ENCODE measurements around the gene ADAMTS13.

ADAMTS13 gene

DNA sequence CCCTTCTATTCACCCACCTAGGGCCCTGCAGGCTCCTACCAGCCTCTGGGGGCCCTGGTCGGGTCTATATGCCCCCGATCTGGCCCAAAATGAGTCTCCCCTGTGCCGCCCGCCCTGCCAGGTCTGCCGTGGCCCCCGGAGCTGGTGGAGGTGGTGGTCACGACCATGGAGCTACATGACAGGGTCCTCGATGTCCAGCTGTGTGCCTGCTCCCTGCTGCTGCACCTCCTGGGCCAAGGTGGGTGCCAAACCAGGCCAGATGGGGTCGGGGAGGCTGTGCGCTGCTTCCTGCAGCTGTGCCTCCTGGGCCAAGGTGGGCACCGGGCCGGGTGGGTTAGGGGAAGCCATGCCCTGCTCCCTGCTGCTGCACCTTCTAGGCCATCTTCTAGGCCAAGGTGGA, 21.9 kb upstream of the ADAMTS13 start:
- Histone ChIP-seq H3K4me1 (no peaks in the 10 kb centered on the region), H3K27ac (no peak overlapping the region), H3K27me3 (ENCODE audit: control insufficient read depth, insufficient read depth, low read length) (no peaks in the 10 kb centered on the region), H2AFZ (no peak overlapping the region), H3K9ac (no peak overlapping the region), H3K9me3 (ENCODE audit: control insufficient read depth, low read length) (no peaks in the 10 kb centered on the region), H3K4me2 (ENCODE audit: low read length) (no peak overlapping the region), H3K36me3 (ENCODE audit: control insufficient read depth, insufficient read depth, low read length) (no peaks in the 10 kb centered on the region), H3K4me3 (ENCODE audit: low read depth, low read length) (no peak overlapping the region), H3K79me2 (no peaks in the 10 kb centered on the region)
- TF ChIP-seq, protein P1, sequence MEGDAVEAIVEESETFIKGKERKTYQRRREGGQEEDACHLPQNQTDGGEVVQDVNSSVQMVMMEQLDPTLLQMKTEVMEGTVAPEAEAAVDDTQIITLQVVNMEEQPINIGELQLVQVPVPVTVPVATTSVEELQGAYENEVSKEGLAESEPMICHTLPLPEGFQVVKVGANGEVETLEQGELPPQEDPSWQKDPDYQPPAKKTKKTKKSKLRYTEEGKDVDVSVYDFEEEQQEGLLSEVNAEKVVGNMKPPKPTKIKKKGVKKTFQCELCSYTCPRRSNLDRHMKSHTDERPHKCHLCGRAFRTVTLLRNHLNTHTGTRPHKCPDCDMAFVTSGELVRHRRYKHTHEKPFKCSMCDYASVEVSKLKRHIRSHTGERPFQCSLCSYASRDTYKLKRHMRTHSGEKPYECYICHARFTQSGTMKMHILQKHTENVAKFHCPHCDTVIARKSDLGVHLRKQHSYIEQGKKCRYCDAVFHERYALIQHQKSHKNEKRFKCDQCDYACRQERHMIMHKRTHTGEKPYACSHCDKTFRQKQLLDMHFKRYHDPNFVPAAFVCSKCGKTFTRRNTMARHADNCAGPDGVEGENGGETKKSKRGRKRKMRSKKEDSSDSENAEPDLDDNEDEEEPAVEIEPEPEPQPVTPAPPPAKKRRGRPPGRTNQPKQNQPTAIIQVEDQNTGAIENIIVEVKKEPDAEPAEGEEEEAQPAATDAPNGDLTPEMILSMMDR (IDR thresholded peaks at IDR 0.05), result no peak

DNA sequence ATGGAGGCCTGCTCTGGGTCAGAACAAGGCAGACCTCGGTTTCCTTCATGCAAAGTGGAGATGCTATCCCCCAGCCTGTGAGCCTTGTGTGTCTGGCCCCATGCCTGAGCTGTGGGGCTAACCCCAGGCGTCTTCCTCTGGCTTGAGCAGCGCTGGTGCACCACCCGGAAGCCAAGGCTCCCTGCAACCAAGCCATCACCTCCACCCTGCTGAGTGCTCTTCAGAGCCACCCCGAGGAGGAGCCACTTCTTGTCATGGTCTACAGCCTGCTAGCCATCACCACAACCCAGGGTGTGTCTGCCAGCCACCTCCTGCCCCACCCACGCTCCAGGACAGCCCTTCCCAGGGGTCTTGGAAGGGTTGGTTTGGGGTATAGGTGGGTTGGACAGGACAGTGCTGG, 20.6 kb upstream of the ADAMTS13 start:
- Histone ChIP-seq H2AFZ (no peak overlapping the region), H3K79me2 (no peaks in the 10 kb centered on the region), H3K4me1 (no peaks in the 10 kb centered on the region), H3K36me3 (ENCODE audit: control insufficient read depth, insufficient read depth, low read length) (no peaks in the 10 kb centered on the region), H3K4me3 (ENCODE audit: low read depth, low read length) (no peak overlapping the region), H3K9ac (no peak overlapping the region), H3K9me3 (ENCODE audit: control insufficient read depth, low read length) (no peaks in the 10 kb centered on the region), H3K27me3 (ENCODE audit: control insufficient read depth, insufficient read depth, low read length) (no peaks in the 10 kb centered on the region), H3K4me2 (ENCODE audit: low read length) (no peak overlapping the region), H3K27ac (no peak overlapping the region)
- TF ChIP-seq, protein P1 (IDR thresholded peaks at IDR 0.05), result no peak

DNA sequence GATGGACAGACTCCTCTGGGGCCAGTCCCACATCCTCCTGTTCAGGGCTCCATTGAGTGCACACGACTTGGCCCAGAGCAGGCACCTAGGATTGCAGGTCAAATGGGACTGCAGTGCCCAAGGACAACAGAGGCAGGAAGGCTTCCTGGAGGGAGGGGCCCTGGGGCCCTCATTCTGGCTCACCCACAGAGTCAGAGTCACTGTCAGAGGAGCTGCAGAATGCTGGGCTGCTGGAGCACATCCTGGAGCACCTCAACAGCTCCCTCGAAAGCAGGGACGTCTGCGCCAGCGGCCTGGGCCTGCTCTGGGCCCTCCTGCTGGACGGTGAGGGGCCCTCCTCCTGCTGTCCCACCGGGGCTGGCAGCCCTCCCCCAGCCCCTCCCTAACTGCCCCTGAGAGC, 19.5 kb upstream of the ADAMTS13 start:
- no peaks in the 10 kb centered on the region for H3K36me3 ChIP-seq (ENCODE audit: control insufficient read depth, insufficient read depth, low read length)
- H3K4me3 ChIP-seq (ENCODE audit: low read depth, low read length), result no peak overlapping the region
- no peaks in the 10 kb centered on the region for H3K4me1 ChIP-seq
- no peak overlapping the region for H3K9ac ChIP-seq
- no peaks in the 10 kb centered on the region for H3K9me3 ChIP-seq (ENCODE audit: control insufficient read depth, low read length)
- no peak overlapping the region for H3K4me2 ChIP-seq (ENCODE audit: low read length)
- H3K27ac ChIP-seq, result no peak overlapping the region
- no peak overlapping the region for H2AFZ ChIP-seq
- TF ChIP-seq, protein P1 (IDR thresholded peaks at IDR 0.05), result no peak
- H3K27me3 ChIP-seq (ENCODE audit: control insufficient read depth, insufficient read depth, low read length), result no peaks in the 10 kb centered on the region
- H3K79me2 ChIP-seq, result no peaks in the 10 kb centered on the region

DNA sequence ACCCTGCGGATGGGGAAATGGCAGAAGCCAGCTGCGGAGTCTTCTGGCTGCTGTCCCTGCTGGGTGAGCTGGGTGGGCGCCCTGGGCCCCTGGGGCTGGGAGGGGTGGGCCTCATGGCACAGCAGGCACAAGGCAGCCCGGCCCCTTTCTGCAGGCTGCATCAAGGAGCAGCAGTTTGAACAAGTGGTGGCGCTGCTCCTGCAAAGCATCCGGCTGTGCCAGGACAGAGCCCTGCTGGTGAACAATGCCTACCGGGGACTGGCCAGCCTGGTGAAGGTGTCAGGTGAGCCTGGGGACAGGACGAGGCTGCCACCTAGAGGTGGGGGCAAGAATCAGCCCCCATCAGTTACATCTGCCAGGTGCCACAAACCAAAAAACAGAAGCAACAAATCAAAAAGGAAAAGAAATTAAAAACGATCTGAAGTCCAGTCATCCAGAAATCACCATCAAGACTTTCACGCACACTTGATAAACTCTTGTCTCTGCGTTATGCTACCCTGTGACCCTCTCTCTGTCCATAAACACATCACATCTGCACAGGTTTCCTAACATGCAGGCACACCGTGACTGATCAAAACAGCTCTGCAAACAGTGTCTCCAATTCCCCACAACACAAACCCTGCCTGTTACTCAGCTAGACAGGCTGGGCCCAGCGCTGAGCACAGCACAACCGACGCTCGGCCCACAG, 18.3 kb upstream of the ADAMTS13 start:
- Histone ChIP-seq H3K4me2 (ENCODE audit: low read length) (no peak overlapping the region), H2AFZ (no peak overlapping the region), H3K9me3 (ENCODE audit: control insufficient read depth, low read length) (no peaks in the 10 kb centered on the region), H3K27me3 (ENCODE audit: control insufficient read depth, insufficient read depth, low read length) (no peaks in the 10 kb centered on the region), H3K79me2 (no peaks in the 10 kb centered on the region), H3K4me3 (ENCODE audit: low read depth, low read length) (no peak overlapping the region), H3K27ac (no peak overlapping the region), H3K9ac (no peak overlapping the region), H3K4me1 (no peaks in the 10 kb centered on the region), H3K36me3 (ENCODE audit: control insufficient read depth, insufficient read depth, low read length) (no peaks in the 10 kb centered on the region)
- TF ChIP-seq, protein P1 (IDR thresholded peaks at IDR 0.05), result peak; percentile 50

DNA sequence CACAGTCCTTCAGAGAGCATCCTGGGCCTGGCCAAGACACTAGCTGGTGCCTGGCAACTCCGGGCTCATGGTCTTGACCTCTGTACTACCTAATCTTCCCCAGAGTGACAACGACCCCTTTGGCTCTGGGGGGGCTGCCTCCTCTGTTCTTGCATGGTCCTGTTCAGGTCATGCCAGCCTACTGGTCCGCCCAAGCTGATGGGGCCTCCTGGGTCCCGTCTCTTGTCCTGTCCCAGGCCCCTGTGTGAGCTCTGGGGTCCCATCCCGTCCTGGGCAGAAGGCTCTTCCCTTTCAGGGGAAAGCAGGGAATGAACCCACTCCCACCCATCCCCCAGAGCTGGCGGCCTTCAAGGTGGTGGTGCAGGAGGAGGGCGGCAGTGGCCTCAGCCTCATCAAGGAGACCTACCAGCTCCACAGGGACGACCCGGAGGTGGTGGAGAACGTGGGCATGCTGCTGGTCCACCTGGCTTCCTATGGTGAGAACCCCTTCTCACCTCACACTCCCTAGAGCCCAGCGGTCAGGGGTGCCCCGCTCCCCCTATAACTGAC, 17.6 kb upstream of the ADAMTS13 start:
- Histone ChIP-seq H3K4me1 (no peaks in the 10 kb centered on the region), H3K27me3 (ENCODE audit: control insufficient read depth, insufficient read depth, low read length) (no peaks in the 10 kb centered on the region), H3K36me3 (ENCODE audit: control insufficient read depth, insufficient read depth, low read length) (no peaks in the 10 kb centered on the region), H3K27ac (no peak overlapping the region), H3K9me3 (ENCODE audit: control insufficient read depth, low read length) (no peaks in the 10 kb centered on the region), H3K4me2 (ENCODE audit: low read length) (no peak overlapping the region), H3K79me2 (no peaks in the 10 kb centered on the region), H3K4me3 (ENCODE audit: low read depth, low read length) (no peak overlapping the region), H2AFZ (no peak overlapping the region), H3K9ac (no peak overlapping the region)
- TF ChIP-seq, protein P1 (IDR thresholded peaks at IDR 0.05), result no peak

All from parathyroid adenoma (tissue), 2 donors.